Measurements from ENCODE around the gene GPBAR1. TPM values are rescaled to one million over a fixed set of nuclear protein-coding genes. Genes with fewer than 3 reads are reported as not detected.
"Not testable (repeated sequence)": the region's sequence is repeated elsewhere in the genome, so short reads cannot be mapped to it uniquely, and the experiment has no call there.

GPBAR1 gene
- total RNA-seq, 1 donor from 2014 or later, result under 0.01 TPM

DNA sequence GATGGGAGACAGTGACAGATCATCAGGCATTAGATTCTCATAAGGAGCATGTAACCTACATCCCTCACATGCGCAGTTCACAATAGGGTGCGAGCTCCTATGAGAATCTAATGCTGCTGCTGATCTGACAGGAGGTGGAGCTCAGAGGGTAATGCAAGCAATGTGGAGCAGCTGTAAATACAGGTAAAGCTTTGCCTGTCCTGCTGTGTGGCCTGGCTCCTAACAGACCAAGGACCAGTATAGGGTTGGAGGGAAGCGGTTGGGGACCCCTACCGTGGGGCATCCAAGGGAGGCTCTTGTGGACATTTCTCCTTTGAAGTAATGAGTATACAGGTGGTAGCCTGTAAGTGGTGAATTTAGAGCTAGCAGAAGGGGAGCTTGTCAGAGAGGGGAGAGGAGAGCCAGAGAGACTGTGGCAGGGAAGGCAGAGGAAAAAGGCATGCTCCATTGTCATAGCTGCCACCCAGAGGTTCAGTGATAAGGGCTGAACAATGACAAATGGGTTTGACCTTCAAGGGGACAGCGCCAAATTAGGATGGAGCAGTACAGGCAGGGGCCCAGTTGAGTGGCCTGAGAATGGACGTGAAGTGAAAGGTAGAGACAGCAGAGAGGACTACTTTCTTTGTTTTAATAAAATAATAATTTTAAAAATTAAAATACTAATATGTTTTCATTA is 46.7 kb downstream of the GPBAR1 start:
- FAIRE-seq, result no peak
- TF ChIP-seq, protein P1, sequence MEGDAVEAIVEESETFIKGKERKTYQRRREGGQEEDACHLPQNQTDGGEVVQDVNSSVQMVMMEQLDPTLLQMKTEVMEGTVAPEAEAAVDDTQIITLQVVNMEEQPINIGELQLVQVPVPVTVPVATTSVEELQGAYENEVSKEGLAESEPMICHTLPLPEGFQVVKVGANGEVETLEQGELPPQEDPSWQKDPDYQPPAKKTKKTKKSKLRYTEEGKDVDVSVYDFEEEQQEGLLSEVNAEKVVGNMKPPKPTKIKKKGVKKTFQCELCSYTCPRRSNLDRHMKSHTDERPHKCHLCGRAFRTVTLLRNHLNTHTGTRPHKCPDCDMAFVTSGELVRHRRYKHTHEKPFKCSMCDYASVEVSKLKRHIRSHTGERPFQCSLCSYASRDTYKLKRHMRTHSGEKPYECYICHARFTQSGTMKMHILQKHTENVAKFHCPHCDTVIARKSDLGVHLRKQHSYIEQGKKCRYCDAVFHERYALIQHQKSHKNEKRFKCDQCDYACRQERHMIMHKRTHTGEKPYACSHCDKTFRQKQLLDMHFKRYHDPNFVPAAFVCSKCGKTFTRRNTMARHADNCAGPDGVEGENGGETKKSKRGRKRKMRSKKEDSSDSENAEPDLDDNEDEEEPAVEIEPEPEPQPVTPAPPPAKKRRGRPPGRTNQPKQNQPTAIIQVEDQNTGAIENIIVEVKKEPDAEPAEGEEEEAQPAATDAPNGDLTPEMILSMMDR (IDR thresholded peaks at IDR 0.05; ENCODE audit: insufficient read depth, low read length, severe bottlenecking), result no peak
- H3K27me3 ChIP-seq (ENCODE audit: control insufficient read depth, insufficient read depth, low read length), result no peaks in the 10 kb centered on the region
- H3K36me3 ChIP-seq (ENCODE audit: control insufficient read depth, insufficient read depth, low read length), result no peaks in the 10 kb centered on the region
- no peak overlapping the region for H3K4me3 ChIP-seq (ENCODE audit: low read depth, low read length)
- no peak for DNase-seq (ENCODE audit: low read depth)

- FAIRE-seq (no peak), DNase-seq (ENCODE audit: low read depth) (no peak)
- Histone ChIP-seq H3K27me3 (ENCODE audit: control insufficient read depth, insufficient read depth, low read length) (no peaks in the 10 kb centered on the region), H3K4me3 (ENCODE audit: low read depth, low read length) (no peak overlapping the region), H3K36me3 (ENCODE audit: control insufficient read depth, insufficient read depth, low read length) (no peaks in the 10 kb centered on the region)
- TF ChIP-seq, protein P1 (IDR thresholded peaks at IDR 0.05; ENCODE audit: insufficient read depth, low read length, severe bottlenecking), result no peak
These were observed 50.2 kb downstream of the GPBAR1 start for GRCh38 chr2:218310853-218311540.

DNA sequence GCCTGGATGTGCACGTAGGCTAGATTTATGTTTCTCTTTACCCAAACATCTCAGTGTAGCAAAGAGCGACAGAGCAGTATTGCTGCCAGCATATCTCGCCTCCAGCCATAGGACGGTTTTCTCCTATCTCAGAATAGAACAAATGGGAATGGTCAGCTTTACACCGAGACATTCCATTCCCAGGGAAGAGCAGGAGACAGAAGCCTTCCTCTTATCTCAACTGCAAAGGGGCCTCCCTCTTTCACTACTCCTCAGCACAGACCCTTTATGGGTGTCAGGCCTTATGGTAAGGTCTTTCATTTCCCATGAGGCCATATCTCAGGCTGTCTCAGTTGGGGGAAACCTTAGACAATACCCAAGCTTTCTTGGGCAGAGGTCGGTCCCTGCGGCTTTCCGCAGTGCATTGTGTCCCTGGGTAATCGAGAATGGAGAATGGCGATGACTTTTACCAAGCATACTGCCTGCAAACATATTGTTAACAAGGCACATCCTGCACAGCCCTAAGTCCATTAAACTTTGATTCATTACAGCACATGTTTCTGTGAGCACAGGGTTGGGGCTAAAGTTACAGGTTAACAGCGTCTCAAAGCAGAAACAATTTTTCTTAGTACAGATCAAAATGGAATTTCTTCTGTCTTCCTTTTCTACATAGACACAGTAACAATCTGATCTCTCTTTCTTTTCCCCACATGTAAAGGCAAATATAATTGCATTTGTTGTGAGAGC is 50.9 kb downstream of the GPBAR1 start:
- not testable (repeated sequence) for DNase-seq (ENCODE audit: low read depth); H3K36me3 ChIP-seq (ENCODE audit: control insufficient read depth, insufficient read depth, low read length); H3K27me3 ChIP-seq (ENCODE audit: control insufficient read depth, insufficient read depth, low read length); FAIRE-seq; H3K4me3 ChIP-seq (ENCODE audit: low read depth, low read length)

DNA sequence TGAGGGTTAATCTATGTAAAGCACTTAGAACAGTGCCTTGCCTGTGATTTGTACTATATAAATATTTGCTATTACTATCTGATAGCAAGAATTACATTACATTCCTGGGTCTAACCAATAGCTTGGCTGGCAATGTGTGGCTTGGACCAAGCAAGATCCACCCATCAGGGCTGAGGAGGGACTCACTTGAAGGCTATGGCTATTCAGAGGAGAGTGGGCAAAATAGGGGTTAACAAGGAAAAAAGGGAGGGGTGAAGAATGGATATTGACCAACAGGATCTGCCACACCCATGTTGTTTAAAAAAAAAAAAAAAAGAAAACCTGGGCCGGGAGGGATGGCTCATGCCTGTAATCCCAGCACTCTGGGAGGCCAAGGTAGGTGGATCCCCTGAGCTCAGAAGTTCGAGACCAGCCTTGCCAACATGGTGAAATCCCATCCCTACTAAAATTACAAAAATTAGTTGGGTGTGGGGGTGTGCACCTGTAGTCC is 51.5 kb downstream of the GPBAR1 start:
- no peak for FAIRE-seq
- TF ChIP-seq, protein P1 (IDR thresholded peaks at IDR 0.05; ENCODE audit: insufficient read depth, low read length, severe bottlenecking), result no peak
- DNase-seq (ENCODE audit: low read depth), result no peak

GRCh38 chr2:218313356-218313755 is 52.5 kb downstream of the GPBAR1 start:
- no peak for FAIRE-seq
- H3K36me3 ChIP-seq (ENCODE audit: control insufficient read depth, insufficient read depth, low read length), result no peaks in the 10 kb centered on the region
- no peak overlapping the region for H3K4me3 ChIP-seq (ENCODE audit: low read depth, low read length)
- TF ChIP-seq, protein P1 (IDR thresholded peaks at IDR 0.05; ENCODE audit: insufficient read depth, low read length, severe bottlenecking), result no peak
- no peak for DNase-seq (ENCODE audit: low read depth)
- no peaks in the 10 kb centered on the region for H3K27me3 ChIP-seq (ENCODE audit: control insufficient read depth, insufficient read depth, low read length)

More for the DNA sequence above, 51.5 kb downstream of the GPBAR1 start:
- Histone ChIP-seq H3K27me3 (ENCODE audit: control insufficient read depth, insufficient read depth, low read length) (no peaks in the 10 kb centered on the region), H3K36me3 (ENCODE audit: control insufficient read depth, insufficient read depth, low read length) (no peaks in the 10 kb centered on the region), H3K4me3 (ENCODE audit: low read depth, low read length) (no peak overlapping the region)

Other genes starting within 250 kb of the GPBAR1 start
- gene RUFY4, start 191.8 kb upstream of the GPBAR1 start, total RNA-seq, result not detected in 2 replicates
- gene CXCR2, start 135.0 kb upstream of the GPBAR1 start, total RNA-seq, result 0.13 TPM in 1 of 2 replicates, not detected in the other
- gene CXCR1, start 94.1 kb upstream of the GPBAR1 start, total RNA-seq, result not detected in 2 replicates
- 504 and 577 TPM in 2 replicates for gene ARPC2, start 43.8 kb upstream of the GPBAR1 start, total RNA-seq
- gene AAMP, start 9.1 kb downstream of the GPBAR1 start, total RNA-seq, result 205 and 229 TPM in 2 replicates
- gene PNKD, start 9.5 kb downstream of the GPBAR1 start, total RNA-seq, result 10.3 and 16.8 TPM in 2 replicates
- 468 and 656 TPM in 2 replicates for gene TMBIM1, start 31.5 kb downstream of the GPBAR1 start, total RNA-seq
- gene CATIP, start 95.8 kb downstream of the GPBAR1 start, total RNA-seq, result not detected in 2 replicates
- 0.26 and 0.51 TPM in 2 replicates for gene SLC11A1, start 121.3 kb downstream of the GPBAR1 start, total RNA-seq
- 26.5 and 32.1 TPM in 2 replicates for gene CTDSP1, start 138.9 kb downstream of the GPBAR1 start, total RNA-seq
- not detected in 2 replicates for gene VIL1, start 158.1 kb downstream of the GPBAR1 start, total RNA-seq